Measurements from ENCODE around the gene NUBPL.

Gene NUBPL

GRCh38 chr14:31881531-31882310, 320.5 kb downstream of the NUBPL start:
- TF ChIP-seq GATA3 (IDR thresholded peaks at IDR 0.05; ENCODE audit: low read depth, low read length) (no peak), GATA2 (IDR thresholded peaks at IDR 0.05; ENCODE audit: low read depth, low read length) (no peak)

- TF ChIP-seq GATA3 (IDR thresholded peaks at IDR 0.05; ENCODE audit: low read depth, low read length), result no peak
- no peak for TF ChIP-seq GATA2 (IDR thresholded peaks at IDR 0.05; ENCODE audit: low read depth, low read length)
Observed at GRCh38 chr14:31884238-31884637, 323.0 kb downstream of the NUBPL start.

DNA sequence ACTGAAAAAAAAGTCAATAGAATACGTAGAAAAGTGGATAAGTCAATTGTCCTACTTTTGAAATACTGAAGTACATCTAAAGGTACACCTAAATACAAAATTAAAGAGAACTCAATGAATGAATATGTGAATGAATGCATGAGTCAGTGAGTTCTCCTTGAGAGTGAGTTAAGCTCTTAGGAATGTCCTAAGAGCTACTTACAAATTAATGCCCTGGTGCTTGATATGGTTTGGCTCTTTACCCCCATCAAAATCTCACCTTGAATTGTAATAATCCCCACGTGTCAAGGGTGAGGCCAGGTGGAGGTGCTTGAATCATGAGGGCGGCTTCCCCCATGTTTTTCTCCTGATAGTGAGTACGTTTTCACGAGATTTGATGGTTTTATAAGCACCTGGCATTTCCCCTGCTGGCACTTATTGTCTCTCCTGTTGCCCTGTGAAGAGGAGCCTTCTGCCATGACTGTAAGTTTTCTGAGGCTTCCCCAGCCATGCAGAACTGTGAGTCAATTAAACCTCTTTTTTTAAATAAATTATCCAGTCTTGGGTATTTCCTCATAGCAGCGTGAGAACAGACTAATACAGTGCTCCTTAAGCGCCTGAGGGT, 323.7 kb downstream of the NUBPL start:
- no peak for TF ChIP-seq GATA2 (IDR thresholded peaks at IDR 0.05; ENCODE audit: low read depth, low read length)
- TF ChIP-seq GATA3 (IDR thresholded peaks at IDR 0.05; ENCODE audit: low read depth, low read length), result no peak

DNA sequence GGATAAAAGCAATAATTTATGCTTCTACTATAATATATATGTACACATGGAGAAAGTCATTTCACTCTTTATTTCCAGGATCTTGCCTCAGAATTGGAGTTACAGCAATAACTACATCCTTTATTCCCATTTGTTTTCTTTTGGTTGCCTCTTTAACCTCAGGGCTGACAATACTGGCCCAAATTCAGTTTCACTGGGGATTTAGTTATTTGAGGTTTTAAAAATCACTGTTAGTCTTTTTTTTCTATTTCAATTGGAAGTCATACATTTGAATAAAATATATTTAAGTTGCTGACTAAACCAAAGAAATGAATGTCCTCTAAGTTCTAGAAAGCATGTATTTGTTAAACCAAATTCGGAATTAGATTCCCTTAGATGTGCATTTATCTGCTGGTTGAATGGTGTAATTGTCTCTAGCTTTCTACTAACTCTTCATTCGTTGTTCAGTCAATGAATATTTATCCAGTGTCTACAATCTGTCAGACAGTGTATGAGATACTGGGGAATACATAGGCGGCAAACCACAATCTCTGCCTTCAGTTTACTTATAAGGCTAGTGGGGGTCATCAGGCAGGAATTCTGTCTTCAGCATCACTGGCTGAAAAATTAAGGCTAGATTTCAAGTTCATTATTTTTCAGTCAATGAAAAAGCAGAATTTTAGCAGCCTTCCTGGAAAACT, 325.1 kb downstream of the NUBPL start:
- TF ChIP-seq GATA3 (IDR thresholded peaks at IDR 0.05; ENCODE audit: low read depth, low read length) (no peak), GATA2 (IDR thresholded peaks at IDR 0.05; ENCODE audit: low read depth, low read length) (no peak)

GRCh38 chr14:31887929-31888580, 326.9 kb downstream of the NUBPL start:
- TF ChIP-seq GATA2 (IDR thresholded peaks at IDR 0.05; ENCODE audit: low read depth, low read length) (no peak), GATA3 (IDR thresholded peaks at IDR 0.05; ENCODE audit: low read depth, low read length) (no peak)

DNA sequence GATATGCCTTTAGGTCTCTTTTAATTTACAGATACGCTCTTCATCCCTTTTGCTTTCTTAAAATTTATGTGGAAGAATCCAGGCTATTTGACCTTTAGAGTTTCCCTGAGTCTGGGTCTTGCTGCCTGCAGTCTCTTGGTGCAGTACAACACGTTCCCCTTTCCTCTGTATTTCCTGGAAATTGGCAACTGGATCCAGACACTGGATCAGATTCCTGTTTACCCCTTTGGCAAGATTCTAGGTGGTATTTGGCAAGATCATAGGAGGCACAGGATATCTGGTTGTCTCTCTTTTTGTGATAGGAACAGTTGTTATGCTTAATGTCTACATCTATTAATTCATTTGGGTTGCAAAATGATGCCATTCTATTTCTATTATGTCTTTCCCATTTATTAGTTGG, 328.1 kb downstream of the NUBPL start:
- TF ChIP-seq GATA2 (IDR thresholded peaks at IDR 0.05; ENCODE audit: low read depth, low read length) (no peak), GATA3 (IDR thresholded peaks at IDR 0.05; ENCODE audit: low read depth, low read length) (no peak)

DNA sequence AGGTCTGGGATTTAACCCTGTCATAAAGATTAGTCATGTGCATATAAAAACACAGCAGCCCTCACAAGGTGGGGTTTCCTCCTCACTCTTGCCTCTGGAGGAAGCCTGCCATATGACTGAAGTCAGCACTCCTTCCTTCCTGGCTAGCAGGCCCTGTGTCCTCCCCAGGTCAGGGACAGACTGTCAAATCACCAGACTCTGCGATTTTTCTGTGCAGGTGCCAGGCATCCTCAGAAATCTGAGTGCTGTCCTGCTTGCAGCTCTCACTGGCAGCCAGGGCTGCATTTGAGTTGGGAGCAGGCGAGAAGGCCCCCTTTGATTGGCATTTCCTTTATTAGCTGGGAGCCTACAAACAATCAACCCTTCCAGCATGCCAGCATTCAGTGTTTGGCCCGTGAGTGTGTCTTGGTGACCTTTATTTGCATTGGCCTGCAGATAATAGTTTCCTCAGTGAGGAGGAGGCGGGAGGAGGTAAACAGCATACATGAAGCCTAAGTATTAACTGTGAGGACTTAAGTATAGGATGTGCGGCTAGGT, 332.1 kb downstream of the NUBPL start:
- TF ChIP-seq GATA3 (IDR thresholded peaks at IDR 0.05; ENCODE audit: low read depth, low read length) (no peak), GATA2 (IDR thresholded peaks at IDR 0.05; ENCODE audit: low read depth, low read length) (no peak)

DNA sequence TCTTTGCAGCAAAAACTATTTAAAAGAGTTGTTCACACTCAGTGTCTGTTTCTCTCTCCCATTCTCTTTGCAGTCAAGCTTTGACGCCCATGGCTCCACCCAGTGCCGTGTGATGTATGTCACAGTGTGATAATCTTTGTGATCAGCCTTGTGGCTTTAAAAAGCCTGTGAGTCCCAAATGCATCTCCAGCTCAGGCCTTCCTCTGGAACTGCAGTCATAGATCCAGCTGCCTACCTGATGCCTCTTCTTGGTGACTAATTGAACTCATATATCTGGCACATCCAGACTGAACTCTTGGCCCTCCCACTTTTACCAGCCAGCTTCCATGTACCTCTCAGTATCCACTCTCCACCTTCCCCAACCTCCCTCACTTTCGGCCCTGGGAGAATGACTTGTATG, 333.1 kb downstream of the NUBPL start:
- TF ChIP-seq GATA3 (IDR thresholded peaks at IDR 0.05; ENCODE audit: low read depth, low read length) (no peak), GATA2 (IDR thresholded peaks at IDR 0.05; ENCODE audit: low read depth, low read length) (no peak)

GRCh38 chr14:31895206-31895605, 334.0 kb downstream of the NUBPL start:
- TF ChIP-seq GATA2 (IDR thresholded peaks at IDR 0.05; ENCODE audit: low read depth, low read length), result no peak
- TF ChIP-seq GATA3 (IDR thresholded peaks at IDR 0.05; ENCODE audit: low read depth, low read length), result no peak

GRCh38 chr14:31895646-31896045, 334.4 kb downstream of the NUBPL start:
- TF ChIP-seq GATA2 (IDR thresholded peaks at IDR 0.05; ENCODE audit: low read depth, low read length) (no peak), GATA3 (IDR thresholded peaks at IDR 0.05; ENCODE audit: low read depth, low read length) (no peak)

GRCh38 chr14:31897581-31898186, 336.5 kb downstream of the NUBPL start:
- TF ChIP-seq GATA3 (IDR thresholded peaks at IDR 0.05; ENCODE audit: low read depth, low read length) (no peak), GATA2 (IDR thresholded peaks at IDR 0.05; ENCODE audit: low read depth, low read length) (no peak)

- TF ChIP-seq GATA3 (IDR thresholded peaks at IDR 0.05; ENCODE audit: low read depth, low read length) (no peak), GATA2 (IDR thresholded peaks at IDR 0.05; ENCODE audit: low read depth, low read length) (no peak)
Observed at GRCh38 chr14:31898838-31899528, 337.8 kb downstream of the NUBPL start.

DNA sequence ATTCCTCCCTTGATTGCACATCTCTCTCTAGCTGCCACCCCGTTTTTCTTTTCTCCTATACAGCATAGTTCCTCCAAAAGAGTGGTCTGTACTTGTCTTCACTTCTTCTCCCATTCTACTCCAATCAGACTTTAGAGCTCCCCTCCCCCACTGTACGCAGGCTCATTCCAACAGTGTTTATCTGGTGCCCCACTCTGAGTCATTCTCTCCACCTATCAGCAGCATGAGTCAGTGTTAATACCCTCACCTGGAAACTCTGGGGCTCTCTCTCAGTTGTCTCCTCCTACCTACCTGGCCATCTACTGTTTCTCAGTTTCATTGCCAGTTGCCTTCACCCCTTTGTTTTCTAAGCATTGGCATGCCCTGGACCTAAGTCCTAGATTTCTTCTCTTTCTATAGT, 340.8 kb downstream of the NUBPL start:
- no peak for TF ChIP-seq GATA3 (IDR thresholded peaks at IDR 0.05; ENCODE audit: low read depth, low read length)

Data from SH-SY5Y (cell line).